NCI-H2107 treated with DMSO at 0.1 percent for 48 hours (cell line): ENCODE measurements around the gene PCIF1.
"Not testable (repeated sequence)": the region's sequence is repeated elsewhere in the genome, so short reads cannot be mapped to it uniquely, and the experiment has no call there.

Experiments
- DNase-seq: peaks from one replicate; lab custom pipeline; 2025; ENCODE audit not compliant: unreplicated experiment; lab: John Stamatoyannopoulos, UW

PCIF1 gene

GRCh38 chr20:45988830-45989229, 54.3 kb downstream of the PCIF1 start:
- DNase-seq, result not testable (repeated sequence)

DNA sequence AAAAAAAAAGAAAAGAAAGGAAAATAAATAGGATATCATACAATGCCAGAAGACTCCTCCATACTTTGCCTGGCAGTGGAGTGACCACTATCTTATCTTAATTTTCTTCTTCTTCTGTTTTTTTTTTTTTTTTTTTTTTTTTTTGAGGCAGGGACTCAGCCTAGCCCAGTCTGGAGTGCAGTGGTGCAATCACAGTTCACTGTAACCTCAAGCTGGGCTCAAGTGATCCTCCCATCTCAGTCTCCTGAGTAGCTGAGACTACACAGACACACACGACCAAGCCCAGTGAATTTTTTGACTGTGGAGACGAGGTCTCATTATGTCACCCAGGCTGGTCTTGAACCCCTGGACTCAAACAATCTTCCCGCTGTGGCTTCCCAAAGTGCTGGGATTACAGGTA, 57.1 kb downstream of the PCIF1 start:
- DNase-seq, result no peak

DNA sequence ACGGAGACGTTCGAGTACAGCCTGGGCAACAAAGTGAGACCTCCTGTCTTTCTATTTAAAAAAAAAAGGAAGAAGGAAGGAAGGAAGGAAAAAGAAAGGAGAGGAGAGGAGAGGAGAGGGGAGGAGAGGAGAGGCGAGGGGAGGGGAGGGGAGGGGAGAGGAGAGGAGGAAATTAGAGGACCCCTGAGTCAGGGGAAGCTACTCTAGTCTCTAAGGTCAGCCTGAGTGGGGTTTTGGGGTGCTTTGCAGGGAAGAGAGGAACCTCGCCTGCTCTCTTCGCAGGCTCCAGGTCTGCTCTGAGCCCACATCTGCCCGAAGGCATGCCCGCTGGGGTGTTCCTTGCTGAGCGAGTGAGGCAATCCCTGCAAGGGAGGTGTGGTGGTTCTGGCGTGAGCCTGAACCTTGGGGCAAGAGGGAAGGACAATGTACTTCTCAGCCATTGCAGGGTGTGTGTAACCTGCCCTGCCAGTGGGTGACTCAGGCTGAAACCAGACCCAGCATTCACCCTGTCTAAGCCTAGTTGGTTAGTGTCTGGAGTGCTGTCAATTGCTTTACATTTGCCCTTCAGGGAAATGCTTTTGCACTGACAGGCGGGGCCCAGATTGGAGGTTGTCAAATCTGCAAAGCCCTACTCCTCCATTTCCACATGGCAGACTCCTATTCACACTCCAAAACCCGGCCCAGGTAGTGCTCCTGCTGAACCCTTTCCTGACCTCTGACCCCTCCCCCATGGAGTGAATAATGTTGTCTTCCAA, 58.9 kb downstream of the PCIF1 start:
- DNase-seq, result peak; percentile 30

GRCh38 chr20:45994761-45995493, 60.4 kb downstream of the PCIF1 start:
- no peak for DNase-seq

DNA sequence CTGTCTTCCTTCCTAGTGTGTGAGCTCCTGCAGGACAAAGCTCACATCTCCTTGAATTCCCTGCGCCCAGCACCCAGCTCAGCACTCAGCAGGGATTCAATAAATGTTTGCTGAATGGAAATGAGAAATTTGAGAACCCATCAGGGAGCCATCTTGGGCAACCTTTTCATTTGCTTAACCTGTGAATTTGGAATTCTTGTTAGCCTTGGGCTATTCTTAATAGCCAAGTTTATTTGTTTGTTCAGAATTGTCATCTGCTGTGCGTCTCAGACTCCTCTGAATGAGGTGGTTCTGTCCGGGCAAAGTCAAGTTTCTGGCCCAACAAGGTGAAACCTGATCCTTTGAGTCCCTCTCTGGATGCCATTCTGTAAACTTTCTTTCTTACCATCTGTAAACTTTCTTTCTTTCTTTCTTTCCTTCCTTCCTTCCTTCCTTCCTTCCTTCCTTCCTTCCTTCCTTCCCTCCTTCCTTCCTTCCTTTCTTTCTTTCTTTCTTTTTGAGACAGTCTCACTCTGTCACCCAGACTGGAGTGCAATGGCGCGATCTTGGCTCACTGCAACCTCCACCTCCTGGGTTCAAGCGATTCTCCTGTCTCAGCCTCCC, 61.1 kb downstream of the PCIF1 start:
- DNase-seq, result peak; percentile 31

DNA sequence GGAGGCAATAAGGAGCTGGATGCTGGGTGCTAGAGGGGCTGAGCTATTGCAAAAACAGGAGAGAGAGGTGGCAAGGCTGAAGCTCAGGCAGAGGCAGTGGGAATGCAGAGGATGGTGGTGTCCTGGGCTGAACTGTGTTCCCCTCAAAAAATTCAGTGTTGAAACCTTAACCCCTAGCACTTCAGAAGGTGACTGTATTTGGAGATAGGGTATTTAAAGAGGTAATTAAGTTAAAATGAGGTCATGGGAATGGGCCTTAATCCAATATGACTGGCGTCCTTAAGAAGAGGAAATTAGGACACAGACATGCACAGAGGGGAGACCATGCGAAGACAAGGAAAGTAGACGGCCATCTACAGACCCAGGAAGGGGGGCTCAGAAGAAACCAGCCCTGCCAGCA, 62.7 kb downstream of the PCIF1 start:
- DNase-seq, result no peak
